Measurements from ENCODE around the gene EZR.

DNA sequence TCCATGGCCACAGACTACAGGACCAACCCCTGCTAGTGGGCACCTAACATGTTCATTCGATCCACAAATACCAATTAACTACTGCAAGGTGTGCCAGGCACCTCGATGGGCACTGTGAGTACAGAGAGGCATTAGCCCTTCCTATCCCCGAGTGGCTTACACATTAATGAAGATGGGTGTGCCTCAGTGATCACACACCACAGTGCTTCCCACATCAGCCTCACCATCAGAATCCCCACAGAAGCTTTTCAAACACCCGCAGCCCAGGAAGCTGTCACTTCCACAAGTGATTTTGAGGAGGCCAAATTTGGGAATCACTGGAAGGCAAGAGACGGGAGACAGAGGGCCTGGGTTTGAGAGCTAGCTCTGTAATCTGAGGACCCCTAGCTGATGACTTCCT is 23.7 kb downstream of the EZR start:
- TF ChIP-seq, protein P1, sequence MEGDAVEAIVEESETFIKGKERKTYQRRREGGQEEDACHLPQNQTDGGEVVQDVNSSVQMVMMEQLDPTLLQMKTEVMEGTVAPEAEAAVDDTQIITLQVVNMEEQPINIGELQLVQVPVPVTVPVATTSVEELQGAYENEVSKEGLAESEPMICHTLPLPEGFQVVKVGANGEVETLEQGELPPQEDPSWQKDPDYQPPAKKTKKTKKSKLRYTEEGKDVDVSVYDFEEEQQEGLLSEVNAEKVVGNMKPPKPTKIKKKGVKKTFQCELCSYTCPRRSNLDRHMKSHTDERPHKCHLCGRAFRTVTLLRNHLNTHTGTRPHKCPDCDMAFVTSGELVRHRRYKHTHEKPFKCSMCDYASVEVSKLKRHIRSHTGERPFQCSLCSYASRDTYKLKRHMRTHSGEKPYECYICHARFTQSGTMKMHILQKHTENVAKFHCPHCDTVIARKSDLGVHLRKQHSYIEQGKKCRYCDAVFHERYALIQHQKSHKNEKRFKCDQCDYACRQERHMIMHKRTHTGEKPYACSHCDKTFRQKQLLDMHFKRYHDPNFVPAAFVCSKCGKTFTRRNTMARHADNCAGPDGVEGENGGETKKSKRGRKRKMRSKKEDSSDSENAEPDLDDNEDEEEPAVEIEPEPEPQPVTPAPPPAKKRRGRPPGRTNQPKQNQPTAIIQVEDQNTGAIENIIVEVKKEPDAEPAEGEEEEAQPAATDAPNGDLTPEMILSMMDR (IDR thresholded peaks at IDR 0.05): no peak
- no peak for TF ChIP-seq POLR2A (IDR thresholded peaks at IDR 0.05)
